ENCODE results near the gene SNRPF.

- TF ChIP-seq MYC (IDR thresholded peaks at IDR 0.05; ENCODE audit: low read depth, low read length): no peak
- TF ChIP-seq CTCF (IDR thresholded peaks at IDR 0.05; ENCODE audit: low read depth, low read length): no peak
- TF ChIP-seq POLR2A (IDR thresholded peaks at IDR 0.05; ENCODE audit: extremely low read depth, insufficient read length): no peak
These were observed 628 bp downstream of the SNRPF start for GRCh38 chr12:95859344-95859816.
